Adrenal gland (tissue), 5 donors: ENCODE data around the gene RIN2.

Experiments
- CTCF ChIP-seq, 6 experiments: fragments of 450-650 bp in 4 of 6; fragments of 200-600 bp in 2 of 6; sonication (generic) in 1 of 6; IDR thresholded peaks; 1 replicate in 5 of 6; 2 replicates in 1 of 6; pipeline versions ENCODE4 v1.5.1 to v1.8.0; 2016 to 2021; ENCODE audit warnings: antibody characterized with exemption in 6 of 6, mild to moderate bottlenecking in 2 of 6, moderate library complexity in 1 of 6
- POLR2A ChIP-seq, 2 donors: fragments of 450-650 bp; IDR thresholded peaks; one replicate each; pipeline ENCODE4 v1.6.1; 2017; ENCODE audit warnings: antibody characterized with exemption in 2 of 2, mild to moderate bottlenecking in 2 of 2, moderate library complexity in 1 of 2
- donor health status: DM: no; HTN: no; CAD: no.

- TF ChIP-seq POLR2A (IDR thresholded peaks at IDR 0.05) (no peak), CTCF (IDR thresholded peaks at IDR 0.05) (no peak)
These were observed 36.9 kb downstream of the RIN2 start for GRCh38 chr20:19794941-19795340.
